Kidney epithelial cell (primary cell): ENCODE results near the gene PRPH. TPM values are rescaled to one million over a fixed set of nuclear protein-coding genes. Genes with fewer than 3 reads are reported as not detected.

Experiments
- DNase-seq: peaks from one replicate; pipeline ENCODE4 v3.0.0-alpha.2; 2010; ENCODE audit warnings: low read depth
- H3K27me3 ChIP-seq: 2 replicates; pipeline ENCODE4 v1.6.0; 2011; ENCODE audit warnings: low read length; ENCODE audit not compliant: control insufficient read depth, insufficient read depth
- H3K36me3 ChIP-seq: 2 replicates; pipeline ENCODE4 v1.5.1; 2011; ENCODE audit warnings: low read length; ENCODE audit not compliant: control insufficient read depth, insufficient read depth
- H3K4me3 ChIP-seq: 2 replicates; pipeline ENCODE4 v1.5.1; 2011; ENCODE audit warnings: low read depth, mild to moderate bottlenecking, control low read depth, low read length
- CTCF ChIP-seq: IDR thresholded peaks from 2 replicates; pipeline ENCODE4 v1.5.1; 2011; ENCODE audit warnings: mild to moderate bottlenecking, moderate library complexity, low read length, control low read depth, inconsistent platforms; ENCODE audit not compliant: insufficient read depth, poor library complexity, severe bottlenecking
- total RNA-seq: library from RNA; depleted of rRNA; stranded (reverse); fragments of >200 nt; gene quantifications from 2 replicates; pipeline ENCODE4 v1.2.3, GENCODE V29; 2015

The PRPH gene
- total RNA-seq, 1 donor from 2014 or later, result 0.21 TPM

GRCh38 chr12:49283541-49284429 is 11.2 kb upstream of the PRPH start:
- no peak overlapping the region for H3K4me3 ChIP-seq
- DNase-seq, result no peak
- TF ChIP-seq CTCF, result peak; percentile 6
- H3K36me3 ChIP-seq, result no peaks in the 10 kb centered on the region
- peaks cover 6% of the 10 kb centered on the region for H3K27me3 ChIP-seq

- H3K36me3 ChIP-seq, result no peaks in the 10 kb centered on the region
- DNase-seq, result no peak
- H3K27me3 ChIP-seq, result peaks cover 6% of the 10 kb centered on the region
- no peak overlapping the region for H3K4me3 ChIP-seq
- TF ChIP-seq CTCF, result no peak
Measured at GRCh38 chr12:49284672-49285071, 10.3 kb upstream of the PRPH start.

- H3K27me3 ChIP-seq, result peaks cover 7% of the 10 kb centered on the region
- no peak overlapping the region for H3K4me3 ChIP-seq
- H3K36me3 ChIP-seq, result no peaks in the 10 kb centered on the region
- no peak for DNase-seq
- no peak for TF ChIP-seq CTCF
Measured at GRCh38 chr12:49287876-49288275, 7.1 kb upstream of the PRPH start.

GRCh38 chr12:49288412-49288853 is 6.5 kb upstream of the PRPH start:
- no peak for DNase-seq
- H3K27me3 ChIP-seq, result peaks cover 10% of the 10 kb centered on the region
- no peaks in the 10 kb centered on the region for H3K36me3 ChIP-seq
- TF ChIP-seq CTCF, result peak; percentile 82
- H3K4me3 ChIP-seq, result no peak overlapping the region

- Histone ChIP-seq H3K4me3 (no peak overlapping the region), H3K36me3 (no peaks in the 10 kb centered on the region), H3K27me3 (peaks cover 14% of the 10 kb centered on the region)
- no peak for TF ChIP-seq CTCF
- DNase-seq, result no peak
Measured at GRCh38 chr12:49288922-49289555, 5.9 kb upstream of the PRPH start.

- Histone ChIP-seq H3K36me3 (no peaks in the 10 kb centered on the region), H3K4me3 (no peak overlapping the region), H3K27me3 (peaks cover 49% of the 10 kb centered on the region)
- no peak for TF ChIP-seq CTCF
- no peak for DNase-seq
Measured at GRCh38 chr12:49292729-49293055, 2.3 kb upstream of the PRPH start.
